Neural crest cell (in vitro differentiated cells): ENCODE measurements around the gene TIGD3. TPM values are rescaled to one million over a fixed set of nuclear protein-coding genes. Genes with fewer than 3 reads are reported as not detected.

Experiments
- DNase-seq: peaks from one replicate; pipeline ENCODE4 v3.0.0; 2021; ENCODE audit warnings: low read depth, mixed read lengths, low spot score
- H3K27ac Mint-ChIP-seq: one replicate; pipeline ENCODE4 v1.8.0; 2021; ENCODE audit warnings: mild to moderate bottlenecking, mixed read lengths; ENCODE audit not compliant: unreplicated experiment
- H3K27me3 Mint-ChIP-seq: 2 replicates; pipeline ENCODE4 v1.8.0; 2021; ENCODE audit warnings: low read depth, mild to moderate bottlenecking, mixed read lengths
- H3K36me3 Mint-ChIP-seq: 2 replicates; pipeline ENCODE4 v1.8.0; 2021; ENCODE audit warnings: low read depth, mild to moderate bottlenecking, mixed read lengths
- H3K4me1 Mint-ChIP-seq: 2 replicates; pipeline ENCODE4 v1.8.0; 2021; ENCODE audit warnings: mixed read lengths
- H3K4me3 Mint-ChIP-seq: one replicate; pipeline ENCODE4 v1.8.0; 2021; ENCODE audit warnings: mild to moderate bottlenecking, mixed read lengths
- H3K9me3 Mint-ChIP-seq: 2 replicates; pipeline ENCODE4 v1.8.0; 2021; ENCODE audit warnings: mixed read lengths
- total RNA-seq: library from RNA; stranded (reverse); gene quantifications from 2 replicates; pipeline ENCODE4 v1.2.1, GENCODE V29; 2021
- TF ChIP-seq, protein P1 (sequence below): fragments of 200-600 bp; sonication (generic); conservative IDR thresholded peaks from 2 replicates; pipeline ENCODE4 v1.5.0; 2021; ENCODE audit warnings: antibody characterized with exemption, mild to moderate bottlenecking

The TIGD3 gene
- total RNA-seq, 1 donor from 2014 or later: 3.3 TPM

DNA sequence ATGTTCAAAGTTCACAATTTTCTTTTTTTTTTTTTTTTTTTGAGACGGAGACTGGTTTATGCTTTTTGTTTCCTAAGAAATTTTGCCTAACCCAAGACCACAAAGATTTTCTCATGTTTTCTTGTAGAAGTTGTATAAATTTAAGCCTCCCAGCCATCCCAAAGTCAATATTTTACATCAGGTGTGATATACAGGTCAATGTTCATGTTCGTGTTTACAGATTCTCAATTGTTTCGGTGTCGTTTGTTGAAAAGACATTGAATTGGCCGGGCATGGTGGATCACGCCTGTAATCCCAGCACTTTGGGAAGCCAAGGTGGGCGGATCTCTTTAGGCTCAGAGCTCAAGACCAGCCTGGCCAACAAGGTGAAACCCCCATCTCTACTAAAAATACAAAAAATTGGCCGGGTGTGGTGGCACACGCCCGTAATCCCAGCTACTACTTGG is 47.3 kb downstream of the TIGD3 start:
- H3K27me3 Mint-ChIP-seq: no peaks in the 10 kb centered on the region
- no peaks in the 10 kb centered on the region for H3K4me1 Mint-ChIP-seq
- H3K9me3 Mint-ChIP-seq: no peaks in the 10 kb centered on the region
- H3K4me3 Mint-ChIP-seq: no peak overlapping the region
- peaks cover 3% of the 10 kb centered on the region for H3K36me3 Mint-ChIP-seq
- DNase-seq: no peak
- no peak overlapping the region for H3K27ac Mint-ChIP-seq
- TF ChIP-seq, protein P1, sequence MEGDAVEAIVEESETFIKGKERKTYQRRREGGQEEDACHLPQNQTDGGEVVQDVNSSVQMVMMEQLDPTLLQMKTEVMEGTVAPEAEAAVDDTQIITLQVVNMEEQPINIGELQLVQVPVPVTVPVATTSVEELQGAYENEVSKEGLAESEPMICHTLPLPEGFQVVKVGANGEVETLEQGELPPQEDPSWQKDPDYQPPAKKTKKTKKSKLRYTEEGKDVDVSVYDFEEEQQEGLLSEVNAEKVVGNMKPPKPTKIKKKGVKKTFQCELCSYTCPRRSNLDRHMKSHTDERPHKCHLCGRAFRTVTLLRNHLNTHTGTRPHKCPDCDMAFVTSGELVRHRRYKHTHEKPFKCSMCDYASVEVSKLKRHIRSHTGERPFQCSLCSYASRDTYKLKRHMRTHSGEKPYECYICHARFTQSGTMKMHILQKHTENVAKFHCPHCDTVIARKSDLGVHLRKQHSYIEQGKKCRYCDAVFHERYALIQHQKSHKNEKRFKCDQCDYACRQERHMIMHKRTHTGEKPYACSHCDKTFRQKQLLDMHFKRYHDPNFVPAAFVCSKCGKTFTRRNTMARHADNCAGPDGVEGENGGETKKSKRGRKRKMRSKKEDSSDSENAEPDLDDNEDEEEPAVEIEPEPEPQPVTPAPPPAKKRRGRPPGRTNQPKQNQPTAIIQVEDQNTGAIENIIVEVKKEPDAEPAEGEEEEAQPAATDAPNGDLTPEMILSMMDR: no peak

DNA sequence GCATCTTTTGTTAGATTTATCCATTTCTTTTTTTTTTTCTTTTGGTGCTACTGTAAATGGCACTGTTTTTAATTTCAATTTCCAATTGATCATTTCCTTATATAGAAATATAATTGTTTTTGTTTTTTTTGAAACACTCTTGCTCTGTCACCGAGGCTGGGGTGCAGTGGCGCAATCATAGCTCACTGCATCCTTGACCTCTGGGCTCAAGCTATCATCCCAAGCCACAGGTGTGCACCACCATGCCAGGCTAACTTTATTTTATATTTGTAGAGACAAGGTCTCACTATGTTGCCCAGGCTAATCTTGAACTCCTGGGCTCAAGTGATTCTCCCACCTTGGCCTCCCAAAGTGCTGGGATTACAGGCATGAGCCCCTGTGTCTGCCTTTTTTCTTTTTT is 48.2 kb downstream of the TIGD3 start:
- Mint-ChIP-seq H3K4me1 (no peaks in the 10 kb centered on the region), H3K9me3 (no peaks in the 10 kb centered on the region), H3K27me3 (no peaks in the 10 kb centered on the region), H3K4me3 (no peak overlapping the region), H3K36me3 (no peaks in the 10 kb centered on the region), H3K27ac (no peak overlapping the region)
- DNase-seq: no peak
- TF ChIP-seq, protein P1: no peak

DNA sequence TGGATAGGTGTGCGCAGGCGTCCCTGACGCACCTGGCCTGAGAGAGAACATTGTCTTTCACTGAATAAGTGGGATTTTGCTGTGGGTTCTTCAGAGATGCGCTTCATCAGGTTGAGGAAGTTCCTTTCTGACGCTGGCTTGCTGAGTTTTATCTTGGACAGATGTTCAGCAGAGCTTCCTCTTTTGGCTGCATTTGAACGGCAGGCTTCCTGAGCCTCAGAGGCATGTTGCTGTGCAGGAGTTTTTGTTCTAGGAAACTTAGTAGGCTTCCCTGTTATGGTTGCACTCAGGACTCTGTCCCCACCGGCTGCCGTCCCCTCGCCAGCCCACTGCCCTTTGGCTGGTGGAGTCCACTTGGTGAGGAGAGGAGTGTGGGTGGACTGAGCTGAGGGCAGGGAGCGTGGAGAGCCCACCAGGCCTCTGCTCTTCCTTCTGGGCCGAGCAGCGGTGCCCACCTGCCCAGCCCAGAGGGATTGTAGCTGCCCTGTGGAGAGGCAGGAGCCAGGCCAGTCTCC is 49.1 kb downstream of the TIGD3 start:
- TF ChIP-seq, protein P1: no peak
- Mint-ChIP-seq H3K9me3 (no peaks in the 10 kb centered on the region), H3K27ac (no peak overlapping the region), H3K36me3 (no peaks in the 10 kb centered on the region), H3K4me1 (no peaks in the 10 kb centered on the region), H3K27me3 (no peaks in the 10 kb centered on the region), H3K4me3 (no peak overlapping the region)
- DNase-seq: no peak

DNA sequence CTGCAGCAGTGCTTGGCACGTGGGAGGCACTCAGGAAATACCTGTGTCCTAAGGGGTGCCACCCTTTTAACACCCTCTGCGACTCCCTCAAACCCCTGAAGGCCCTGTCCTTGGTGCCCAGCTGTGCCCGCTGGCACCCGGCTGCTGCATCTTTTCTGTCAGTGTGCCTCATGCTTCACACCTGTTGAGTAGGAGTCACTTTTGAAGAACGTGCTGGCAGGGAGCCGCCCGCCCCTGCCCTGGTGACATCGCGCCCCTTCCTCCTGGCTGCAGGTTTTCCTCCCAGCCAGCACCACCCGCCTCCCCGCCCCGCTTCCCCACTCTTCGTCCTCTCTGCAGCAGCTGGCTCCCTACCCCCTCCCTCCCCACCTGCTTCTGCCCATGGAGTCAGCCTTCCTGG is 49.7 kb downstream of the TIGD3 start:
- no peak for DNase-seq
- no peaks in the 10 kb centered on the region for H3K9me3 Mint-ChIP-seq
- H3K4me3 Mint-ChIP-seq: no peak overlapping the region
- TF ChIP-seq, protein P1: no peak
- no peaks in the 10 kb centered on the region for H3K27me3 Mint-ChIP-seq
- no peaks in the 10 kb centered on the region for H3K4me1 Mint-ChIP-seq
- H3K36me3 Mint-ChIP-seq: no peaks in the 10 kb centered on the region
- H3K27ac Mint-ChIP-seq: no peak overlapping the region

DNA sequence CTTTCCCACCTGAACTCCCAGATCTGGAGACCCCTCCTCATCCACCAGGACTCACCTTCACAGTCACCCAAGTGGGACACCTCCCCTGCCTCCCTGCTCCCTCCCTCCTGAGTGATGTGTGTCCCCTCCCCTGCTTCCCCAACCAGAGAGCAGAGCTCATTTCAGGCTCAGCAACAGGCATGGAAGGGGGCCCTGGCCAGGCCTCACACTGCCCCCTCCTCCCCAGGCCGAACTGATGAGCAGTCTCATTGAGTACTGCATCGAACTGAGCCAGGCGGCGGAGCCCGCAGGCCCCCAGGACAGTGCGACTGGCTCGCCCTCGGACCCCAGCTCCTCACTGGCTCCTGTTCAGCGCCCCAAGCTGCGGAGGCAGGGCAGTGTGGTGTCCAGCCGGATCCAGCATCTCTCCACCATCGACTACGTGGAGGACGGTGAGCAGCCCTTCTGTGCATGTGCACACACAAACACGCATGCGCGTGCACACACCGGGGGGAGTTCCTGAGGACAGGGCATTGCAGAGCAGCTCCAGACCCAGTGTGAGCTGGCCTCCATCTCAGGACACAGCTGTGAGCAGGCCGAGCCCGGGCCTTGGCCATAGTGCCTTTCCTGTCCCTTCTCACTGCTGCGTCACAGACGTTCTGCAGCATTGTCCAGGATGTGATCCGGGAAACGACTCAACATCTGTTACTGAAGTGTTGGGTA is 50.2 kb downstream of the TIGD3 start:
- Mint-ChIP-seq H3K27me3 (no peaks in the 10 kb centered on the region), H3K36me3 (no peaks in the 10 kb centered on the region), H3K27ac (no peak overlapping the region), H3K4me3 (no peak overlapping the region), H3K4me1 (no peaks in the 10 kb centered on the region), H3K9me3 (no peaks in the 10 kb centered on the region)
- DNase-seq: no peak
- TF ChIP-seq, protein P1: no peak

Other genes starting within 250 kb of the TIGD3 start
- 102 and 104 TPM in 2 replicates for gene TM7SF2, start 242.9 kb upstream of the TIGD3 start, total RNA-seq
- 8.0 and 8.3 TPM in 2 replicates for gene ZNHIT2, start 237.1 kb upstream of the TIGD3 start, total RNA-seq
- 697 and 738 TPM in 2 replicates for gene FAU, start 232.6 kb upstream of the TIGD3 start, total RNA-seq
- gene MRPL49, start 232.4 kb upstream of the TIGD3 start, total RNA-seq: 50.3 and 59.3 TPM in 2 replicates
- gene SYVN1, start 220.2 kb upstream of the TIGD3 start, total RNA-seq: 35.1 and 36.7 TPM in 2 replicates
- gene SPDYC, start 184.5 kb upstream of the TIGD3 start, total RNA-seq: not detected in 2 replicates
- 43.4 and 48.4 TPM in 2 replicates for gene CAPN1, start 172.8 kb upstream of the TIGD3 start, total RNA-seq
- gene POLA2, start 92.8 kb upstream of the TIGD3 start, total RNA-seq: 63.7 and 66.9 TPM in 2 replicates
- gene CDC42EP2, start 39.9 kb upstream of the TIGD3 start, total RNA-seq: 2.3 and 4.0 TPM in 2 replicates
- gene DPF2, start 20.9 kb upstream of the TIGD3 start, total RNA-seq: 96.3 and 99.0 TPM in 2 replicates
- 1.5 and 1.8 TPM in 2 replicates for gene SLC25A45, start 27.9 kb downstream of the TIGD3 start, total RNA-seq
- 25.6 and 29.0 TPM in 2 replicates for gene FRMD8, start 31.9 kb downstream of the TIGD3 start, total RNA-seq
- gene NEAT1, start 68.0 kb downstream of the TIGD3 start, total RNA-seq: 29.8 and 37.2 TPM in 2 replicates
- 4,794 and 5,409 TPM in 2 replicates for gene MALAT1, start 144.3 kb downstream of the TIGD3 start, total RNA-seq
- gene SCYL1, start 170.3 kb downstream of the TIGD3 start, total RNA-seq: 66.0 and 68.8 TPM in 2 replicates
- 21.0 and 22.5 TPM in 2 replicates for gene LTBP3, start 203.6 kb downstream of the TIGD3 start, total RNA-seq
- gene ZNRD2, start 215.7 kb downstream of the TIGD3 start, total RNA-seq: 32.2 and 33.2 TPM in 2 replicates
- gene FAM89B, start 217.8 kb downstream of the TIGD3 start, total RNA-seq: 82.4 and 86.3 TPM in 2 replicates
- 13.6 and 15.3 TPM in 2 replicates for gene EHBP1L1, start 221.3 kb downstream of the TIGD3 start, total RNA-seq
- 1.0 and 1.1 TPM in 2 replicates for gene KCNK7, start 241.0 kb downstream of the TIGD3 start, total RNA-seq